Activated naive CD4-positive, alpha-beta T cell treated with anti-CD3 and anti-CD28 coated beads, Interleukin-2, amount 50 U/mL, for 72 hours (primary cell): Measurements from ENCODE around the gene SHMT1. TPM values are rescaled to one million over a fixed set of nuclear protein-coding genes. Genes with fewer than 3 reads are reported as not detected.

Source experiments
- ATAC-seq, 2 donors: fragments of 150-1000 bp; cut with Tn5 transposase; 2 replicates each; pipeline ENCODE4 v1.10.0; 2021; ENCODE audit warnings: mild to moderate bottlenecking in 2 of 2, moderate library complexity in 2 of 2
- DNase-seq, 2 donors: peaks; one replicate each; pipeline ENCODE4 v3.0.0; 2021 to 2022; ENCODE audit warnings: low spot score in 2 of 2
- H3K27ac Mint-ChIP-seq, 2 donors: one replicate each; pipeline ENCODE4 v1.8.0; 2022; ENCODE audit warnings: mild to moderate bottlenecking in 2 of 2, mixed read lengths in 2 of 2
- H3K36me3 Mint-ChIP-seq, 2 donors: one replicate each; pipeline ENCODE4 v1.8.0; 2022; ENCODE audit warnings: mixed read lengths in 2 of 2
- H3K9me3 Mint-ChIP-seq, 2 donors: one replicate each; pipeline ENCODE4 v1.8.0; 2022; ENCODE audit warnings: mixed read lengths in 2 of 2
- total RNA-seq, 2 donors: library from RNA; stranded (reverse); gene quantifications; one replicate each; pipeline ENCODE4 v1.2.3, GENCODE V29; 2022

Gene SHMT1
- total RNA-seq, 2 donors from 2014 or later = 65.9 to 73.1 TPM

GRCh38 chr17:18280766-18281371 lies 82.5 kb downstream of the SHMT1 start:
- no peak for ATAC-seq
- Mint-ChIP-seq H3K9me3 (no peaks in the 10 kb centered on the region), H3K36me3 (peaks cover 0 to 23% of the 10 kb centered on the region in 2 donors), H3K27ac (no peak overlapping the region)
- no peak for DNase-seq

- ATAC-seq (no peak), DNase-seq (no peak)
- H3K9me3 Mint-ChIP-seq = no peaks in the 10 kb centered on the region
- H3K27ac Mint-ChIP-seq = no peak overlapping the region
- H3K36me3 Mint-ChIP-seq = peaks cover 0 to 17% of the 10 kb centered on the region in 2 donors
Measured at GRCh38 chr17:18280249-18280648, 83.1 kb downstream of the SHMT1 start.

DNA sequence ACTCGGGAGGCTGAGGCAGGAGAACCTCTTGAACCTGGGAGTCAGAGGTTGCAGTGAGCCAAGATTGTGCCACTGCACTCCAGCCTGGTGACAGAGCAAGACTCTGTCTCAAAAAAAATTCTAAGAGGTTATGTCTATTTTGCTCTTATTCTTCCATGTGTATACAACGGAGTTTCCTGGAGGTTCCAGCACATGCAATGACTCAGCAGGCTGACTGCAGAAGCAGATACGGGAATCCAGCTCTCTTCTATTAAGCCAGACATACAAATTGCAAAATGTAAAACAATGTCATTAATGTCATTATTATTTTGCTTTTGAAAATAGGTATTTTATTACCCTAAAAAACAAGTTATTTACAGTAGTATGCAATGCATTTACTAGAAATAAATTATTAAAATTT lies 84.5 kb downstream of the SHMT1 start:
- no peaks in the 10 kb centered on the region for H3K9me3 Mint-ChIP-seq

More for the DNA sequence above, 84.5 kb downstream of the SHMT1 start:
- H3K36me3 Mint-ChIP-seq = peaks cover 0 to 13% of the 10 kb centered on the region in 2 donors
- ATAC-seq = no peak
- no peak overlapping the region for H3K27ac Mint-ChIP-seq
- no peak for DNase-seq

Other genes starting within 250 kb of the SHMT1 start
- 100 to 1,000 TPM in 1 of 2 donors, 10 to 100 TPM in 1; 79.5 to 176 TPM for gene ALKBH5, start 179.7 kb downstream of the SHMT1 start, total RNA-seq
- 10 to 100 TPM; 14.5 to 15.0 TPM for gene LLGL1, start 137.9 kb downstream of the SHMT1 start, total RNA-seq
- gene FLII, start 104.8 kb downstream of the SHMT1 start, total RNA-seq = 100 to 1,000 TPM; 267 to 273 TPM
- gene MIEF2, start 102.9 kb downstream of the SHMT1 start, total RNA-seq = 10 to 100 TPM in 1 of 2 donors, 1 to 10 TPM in 1; 7.4 to 15.5 TPM
- 10 to 100 TPM; 78.3 to 97.4 TPM for gene TOP3A, start 48.6 kb downstream of the SHMT1 start, total RNA-seq
- gene SMCR8, start 48.3 kb downstream of the SHMT1 start, total RNA-seq = 10 to 100 TPM; 18.8 to 23.5 TPM
- gene EVPLL, start 14.2 kb upstream of the SHMT1 start, total RNA-seq = under 1 TPM in 1 of 2 donors, not detected in 1; 0.54 TPM
- not detected for gene LGALS9C, start 113.2 kb upstream of the SHMT1 start, total RNA-seq